NCI-H460 (cell line): ENCODE measurements around the gene RNF138. TPM values are rescaled to one million over a fixed set of nuclear protein-coding genes. Genes with fewer than 3 reads are reported as not detected.
"Not testable (repeated sequence)": the region's sequence is repeated elsewhere in the genome, so short reads cannot be mapped to it uniquely, and the experiment has no call there.

ENCODE experiments used
- DNase-seq: peaks from one replicate; pipeline ENCODE4 v3.0.0-alpha.2; 2016; ENCODE audit warnings: low read depth; ENCODE audit errors: extremely low read depth
- polyA plus RNA-seq: library from polyadenylated mRNA; depleted of rRNA; stranded (reverse); fragments of >200 nt; gene quantifications from 2 replicates; pipeline ENCODE4 v1.2.3, GENCODE V29; 2014; cell fraction: nucleus; rRNA removed
- total RNA-seq: library from RNA; depleted of rRNA; stranded (reverse); fragments of >200 nt; shearing (Covaris generic); gene quantifications from 2 replicates; pipeline ENCODE4 v1.2.3, GENCODE V29; 2014; rRNA removed

RNF138 gene, protein sequence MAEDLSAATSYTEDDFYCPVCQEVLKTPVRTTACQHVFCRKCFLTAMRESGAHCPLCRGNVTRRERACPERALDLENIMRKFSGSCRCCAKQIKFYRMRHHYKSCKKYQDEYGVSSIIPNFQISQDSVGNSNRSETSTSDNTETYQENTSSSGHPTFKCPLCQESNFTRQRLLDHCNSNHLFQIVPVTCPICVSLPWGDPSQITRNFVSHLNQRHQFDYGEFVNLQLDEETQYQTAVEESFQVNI
- 22.5 and 26.0 TPM in 2 replicates for total RNA-seq
- 22.0 and 29.6 TPM in 2 replicates for polyA plus RNA-seq

DNA sequence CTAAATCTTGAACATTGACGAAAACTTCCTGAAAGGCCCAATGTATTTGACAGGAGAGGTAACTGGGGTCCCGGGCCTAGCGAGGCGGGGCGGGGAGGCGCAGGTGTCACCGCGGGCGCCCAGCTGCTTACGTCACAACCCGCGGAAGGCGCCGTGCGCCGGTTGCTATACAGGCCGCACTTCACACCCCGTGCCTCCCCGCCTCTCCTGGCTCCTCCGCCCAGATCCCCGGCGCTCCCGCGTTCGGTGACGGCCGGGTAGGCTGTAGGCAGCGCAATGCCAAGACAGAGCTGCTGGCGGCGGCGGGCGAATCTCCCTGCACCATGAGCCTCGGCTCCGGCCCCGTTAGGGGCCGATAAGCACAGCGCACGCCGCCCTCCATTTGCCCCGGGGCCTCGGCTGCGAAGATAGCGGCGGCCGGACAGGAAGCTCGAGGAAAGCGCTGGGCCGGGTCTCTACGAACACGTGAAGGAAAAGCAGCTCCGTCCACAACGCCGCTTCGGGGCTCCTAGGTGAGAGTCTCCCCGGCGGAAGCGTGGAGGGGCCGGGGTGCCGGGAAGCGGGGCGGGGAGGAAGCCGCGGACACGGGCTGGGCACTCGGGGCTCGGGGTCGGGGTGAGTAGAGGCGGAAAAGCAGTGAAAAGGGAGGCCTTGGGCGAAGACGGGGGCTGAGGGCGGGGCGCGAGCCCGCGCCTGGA, at the start of gene RNF138:
TSS of gene RNF138 (plus strand) at position 151 of the 698 bp plus-strand sequence. CDS start 903 bp downstream, outside the sequence.
- DNase-seq = peak; percentile 73

- no peak for DNase-seq
Observed at GRCh38 chr18:32042337-32042736, 49.3 kb upstream of the RNF138 start.

- no peak for DNase-seq
Observed at GRCh38 chr18:32048507-32049091, 43.1 kb upstream of the RNF138 start.

- DNase-seq = no peak
Observed at GRCh38 chr18:32049393-32050171, 42.1 kb upstream of the RNF138 start.

GRCh38 chr18:32056613-32057358, 34.9 kb upstream of the RNF138 start:
- DNase-seq = no peak

- DNase-seq = no peak
Observed at GRCh38 chr18:32057624-32058165, 34.0 kb upstream of the RNF138 start.

GRCh38 chr18:32060026-32060425, 31.6 kb upstream of the RNF138 start:
- DNase-seq = no peak

DNA sequence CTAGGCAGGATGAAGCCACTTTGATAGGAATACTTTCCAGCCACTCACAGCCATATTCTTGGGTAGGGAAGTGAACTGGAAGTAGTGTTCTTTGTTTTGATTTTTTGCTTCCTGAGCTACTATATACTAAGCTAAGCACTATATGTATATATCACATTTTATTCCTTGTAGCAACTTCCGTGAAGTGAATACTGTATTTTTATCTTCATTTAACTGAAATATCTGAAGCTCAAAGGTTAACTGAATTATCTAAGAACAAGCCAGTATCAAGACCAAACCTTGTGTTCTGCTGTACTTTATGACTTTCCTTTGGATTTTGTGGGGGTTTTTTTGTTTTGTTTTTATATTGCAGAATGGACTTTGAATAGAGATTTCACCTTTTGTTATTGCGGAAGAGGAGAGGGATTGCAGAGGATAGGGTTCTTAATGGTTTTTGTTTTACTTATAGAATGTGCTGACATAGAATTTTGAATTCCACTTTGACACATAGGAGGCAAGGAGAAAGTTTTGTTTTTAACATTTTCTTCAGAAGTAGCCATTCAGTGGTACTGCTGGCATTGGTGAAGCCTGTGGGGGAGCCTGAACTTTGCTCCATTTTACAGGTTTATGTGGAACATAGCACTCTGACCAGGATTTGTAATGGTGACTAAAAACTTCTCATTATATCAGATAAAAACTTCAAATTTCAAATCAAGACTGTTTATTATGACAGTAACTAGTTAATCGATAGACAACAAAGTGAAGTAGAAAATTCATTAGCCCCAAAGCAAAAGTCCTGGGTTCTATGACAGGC, 24.1 kb upstream of the RNF138 start:
- no peak for DNase-seq

DNA sequence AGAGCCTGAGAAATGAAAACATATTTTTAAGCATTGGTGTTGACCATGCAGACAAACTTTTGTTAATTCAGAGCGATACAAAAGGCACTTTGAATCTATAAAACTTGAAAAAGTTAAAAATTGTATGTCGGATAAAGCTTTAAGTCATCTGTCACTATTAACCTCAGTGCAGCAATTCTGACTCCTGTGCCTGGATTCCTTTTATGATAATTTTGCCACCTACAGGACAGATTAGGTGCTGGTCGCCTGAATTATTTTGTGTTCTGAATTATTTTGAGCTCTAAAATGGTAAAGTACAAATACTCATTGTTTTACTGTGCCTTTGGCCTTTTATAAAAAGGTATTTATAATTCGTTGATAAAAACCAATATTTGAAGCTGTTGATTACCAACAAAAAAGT, 19.4 kb upstream of the RNF138 start:
- DNase-seq = no peak

DNA sequence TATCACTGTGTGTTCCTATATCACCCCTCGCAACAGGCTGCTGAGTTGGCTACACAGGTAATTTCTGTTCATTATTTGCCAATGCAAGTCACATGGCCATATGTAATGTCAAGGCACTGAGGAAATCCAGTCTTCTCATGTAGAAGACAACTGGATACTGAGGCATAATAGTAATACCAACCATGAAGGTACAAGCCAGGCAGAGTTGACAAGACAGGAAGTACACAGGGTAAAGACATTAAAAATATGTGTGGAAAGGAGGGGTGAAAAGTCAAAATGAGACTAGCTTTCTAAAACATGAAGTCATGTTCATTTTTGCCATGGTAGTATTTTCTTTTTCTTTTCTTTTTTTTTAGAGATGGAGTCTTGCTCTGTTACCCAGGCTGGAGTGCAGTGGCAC, 17.5 kb upstream of the RNF138 start:
- no peak for DNase-seq

- DNase-seq = no peak
Observed at GRCh38 chr18:32078845-32079244, 12.8 kb upstream of the RNF138 start.

DNA sequence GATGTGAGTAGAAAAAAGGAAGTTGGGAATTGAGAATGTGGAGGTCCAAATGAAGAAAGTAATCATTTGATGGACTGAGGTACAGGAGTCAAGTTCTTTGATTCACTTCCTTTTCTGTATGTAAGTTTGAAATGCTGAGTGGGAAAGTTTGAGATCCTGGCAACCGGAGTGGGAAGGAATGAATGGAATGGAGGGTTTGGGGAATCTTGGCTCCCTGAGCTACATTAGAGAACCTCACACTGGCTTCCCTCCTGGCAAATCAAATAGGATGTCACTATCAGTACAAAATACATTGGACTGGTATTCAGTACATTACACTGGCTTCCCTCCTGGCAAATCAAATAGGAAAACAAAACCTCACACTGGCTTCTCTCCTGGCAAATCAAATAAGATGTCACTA, 9.8 kb upstream of the RNF138 start:
- DNase-seq = no peak

DNA sequence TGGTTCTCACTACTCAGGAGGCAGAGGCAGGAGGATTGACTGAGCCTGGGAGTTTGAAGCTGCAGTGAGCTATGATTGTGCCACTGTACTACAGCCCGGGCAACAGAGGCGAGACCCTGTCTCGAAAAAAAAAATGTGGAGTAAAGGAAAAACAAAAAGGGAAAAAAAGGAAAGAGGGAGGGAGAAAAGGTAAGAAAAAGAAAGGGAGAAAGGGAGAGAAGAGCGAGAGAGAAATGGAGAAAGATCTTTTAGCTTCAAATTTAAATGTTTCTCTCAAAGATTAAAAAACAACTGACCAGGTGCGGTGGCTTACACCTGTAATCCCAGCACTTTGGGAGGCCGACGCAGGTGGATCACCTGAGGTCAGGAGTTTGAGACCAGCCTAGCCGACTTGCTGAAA, 7.9 kb upstream of the RNF138 start:
- DNase-seq = no peak

DNA sequence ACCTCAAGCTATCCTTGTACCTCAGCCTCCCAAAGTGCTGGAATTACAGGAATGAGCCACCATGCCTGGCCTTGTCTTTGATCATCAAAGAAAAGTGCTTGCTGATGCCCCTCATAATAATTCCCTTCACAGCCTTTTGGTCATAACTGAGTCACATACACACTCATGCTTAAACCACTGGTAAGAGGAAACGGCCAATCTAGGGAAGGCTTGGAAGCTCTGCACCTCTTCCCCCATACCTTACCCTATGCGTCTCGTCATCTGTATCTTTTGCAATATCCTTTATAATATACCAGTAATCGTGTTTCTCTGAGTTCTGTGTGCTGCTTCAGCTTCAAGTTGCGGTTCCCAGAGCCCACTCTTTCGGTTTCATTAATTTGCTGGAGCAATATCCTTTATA, 4.8 kb upstream of the RNF138 start:
- DNase-seq = no peak

DNA sequence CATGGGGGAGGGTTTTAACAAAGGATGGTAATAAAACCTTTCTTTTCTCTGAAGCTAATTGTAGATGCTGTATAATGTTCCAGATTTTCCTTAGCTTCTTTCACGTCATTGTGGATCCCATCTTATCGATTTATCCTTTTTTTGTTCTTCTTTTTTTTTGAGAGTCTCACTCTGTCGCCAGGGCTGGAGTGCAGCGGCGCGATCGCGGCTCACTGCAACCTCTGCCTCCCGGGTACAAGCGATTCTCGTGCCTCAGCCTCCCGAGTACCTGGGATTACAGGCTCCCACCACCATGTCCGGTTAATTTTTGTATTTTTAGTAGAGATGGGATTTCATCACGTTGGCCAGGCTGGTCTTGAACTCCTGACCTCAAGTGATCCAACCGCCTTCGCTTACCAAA, 843 bp upstream of the RNF138 start:
- not testable (repeated sequence) for DNase-seq

DNA sequence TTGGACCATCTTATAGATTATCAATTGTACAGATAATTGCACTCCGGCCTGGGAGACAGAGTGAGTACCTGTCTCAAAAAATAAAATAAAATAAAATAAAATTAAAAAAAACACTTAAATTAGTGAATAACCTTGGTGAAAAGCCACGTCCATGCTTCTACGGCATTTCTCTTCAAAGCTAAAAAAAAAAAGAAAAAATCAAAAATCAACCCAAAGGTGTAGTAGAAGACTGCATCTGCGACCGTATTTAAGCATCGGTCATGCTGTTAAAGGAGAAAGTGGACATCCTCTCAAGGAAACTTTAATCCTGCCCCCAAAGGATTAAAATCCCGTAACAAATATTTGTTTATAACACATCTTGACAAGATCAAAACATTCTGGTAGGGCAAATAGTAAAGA, 350 bp upstream of the RNF138 start:
- DNase-seq = no peak

DNA sequence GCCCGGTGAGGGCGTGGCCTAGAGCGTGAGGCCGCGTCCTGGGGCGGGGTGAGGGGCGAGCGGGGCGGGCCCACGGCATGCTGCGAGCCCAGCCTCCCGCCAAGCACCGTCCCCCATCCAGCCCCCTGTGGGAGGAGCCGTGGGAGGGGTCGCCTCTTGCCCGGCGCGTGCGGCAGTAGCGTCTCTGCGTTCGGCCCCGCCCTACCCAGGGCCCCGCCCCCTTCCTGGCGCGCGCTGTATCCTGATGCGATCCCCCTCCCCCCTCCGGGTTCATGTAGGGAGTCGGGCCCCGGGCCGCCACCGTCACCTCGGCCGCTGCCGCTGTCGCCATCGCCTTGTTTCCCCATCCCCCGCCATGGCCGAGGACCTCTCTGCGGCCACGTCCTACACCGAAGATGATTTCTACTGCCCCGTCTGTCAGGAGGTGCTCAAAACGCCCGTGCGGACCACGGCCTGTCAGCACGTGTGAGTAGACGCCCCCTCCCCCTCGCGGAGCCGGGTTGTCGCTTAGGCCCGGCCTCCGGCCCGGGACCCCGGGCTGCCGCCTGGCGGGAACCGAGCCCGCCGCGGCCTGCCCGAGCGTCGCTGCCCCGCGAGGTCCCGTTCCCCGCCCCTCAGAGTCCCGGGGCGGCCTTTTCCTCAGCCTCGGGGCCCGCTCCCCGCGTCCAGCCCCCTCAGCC, 888 bp downstream of the RNF138 start:
- peak; percentile 92 for DNase-seq

DNA sequence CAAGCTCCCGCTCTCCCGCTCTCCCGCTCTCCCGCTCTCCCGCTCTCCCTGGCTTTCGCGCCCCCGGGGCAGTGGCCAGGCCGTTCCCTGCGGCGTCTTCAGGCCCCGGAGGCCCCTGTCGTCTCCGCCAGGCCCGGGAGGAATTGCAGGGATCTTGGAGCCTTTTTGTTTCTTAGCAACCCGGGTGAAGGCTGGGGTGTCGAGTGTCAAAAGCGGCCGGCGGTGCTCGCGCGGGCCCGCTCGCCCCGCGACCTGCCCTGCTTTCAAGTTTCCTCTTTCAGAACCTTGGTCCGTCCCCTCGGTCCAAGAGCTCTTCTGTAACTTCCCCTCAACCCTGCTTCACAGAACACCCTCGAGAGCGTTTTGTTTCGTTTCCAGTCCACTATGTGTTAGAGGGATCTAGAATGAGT, 1.4 kb downstream of the RNF138 start:
- DNase-seq = no peak

- no peak for DNase-seq
Observed at GRCh38 chr18:32093523-32093922, 1.8 kb downstream of the RNF138 start.
